ENCODE measurements around the gene ZBTB32.
A peak's percentile ranks its signal among the peaks of the same experiment; 100 is the strongest.

Gene ZBTB32

DNA sequence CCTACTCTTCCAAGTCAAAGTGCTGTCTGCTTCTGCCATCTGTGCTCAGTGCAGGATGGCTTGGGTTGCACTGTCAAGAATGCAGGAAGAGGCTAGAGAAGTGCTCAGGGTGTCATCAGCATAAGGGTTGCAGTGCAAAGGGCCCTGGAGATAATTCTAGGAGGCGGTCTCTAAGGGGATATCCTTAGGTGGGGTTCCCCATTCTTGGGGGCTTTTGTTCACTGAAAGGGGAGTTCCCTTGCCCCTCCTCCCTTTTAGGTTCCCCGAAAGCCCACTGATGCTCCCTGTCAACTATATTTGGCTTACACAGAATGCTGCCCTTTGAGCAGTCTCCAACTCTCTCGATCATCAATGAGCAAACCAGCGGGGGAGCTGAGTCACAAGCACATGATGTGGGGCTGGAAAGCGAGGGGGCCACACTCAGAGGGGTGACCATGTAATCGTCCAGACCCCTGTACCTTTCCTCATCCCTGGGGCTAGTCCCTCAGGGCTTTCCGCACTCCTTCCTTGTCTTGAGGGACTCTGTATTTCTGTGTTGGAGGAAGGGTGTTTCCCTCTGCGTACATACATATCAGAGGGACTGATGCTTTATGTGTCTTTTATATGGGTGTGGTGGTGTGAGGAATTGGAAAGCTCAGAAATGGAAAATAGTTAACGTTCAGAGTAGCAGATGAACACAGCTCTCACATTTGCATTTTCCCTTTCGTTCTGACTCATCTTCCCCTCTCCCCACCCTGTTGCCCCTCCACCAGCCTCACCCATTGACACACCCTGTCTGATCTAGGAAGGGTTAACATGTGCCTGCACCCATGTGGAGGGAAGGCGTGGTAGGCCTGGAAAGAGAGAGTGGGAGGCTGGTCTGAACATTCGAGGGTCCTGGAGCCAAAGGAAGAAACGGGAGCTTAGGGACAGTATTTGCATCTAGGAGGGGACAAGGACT, 6.7 kb downstream of the ZBTB32 start:
- H3K27ac Mint-ChIP-seq = peak overlapping the region; percentile 97
- DNase-seq = peak; percentile 60
- H3K4me3 Mint-ChIP-seq = peak overlapping the region; percentile 11
- peaks cover 11% of the 10 kb centered on the region for H3K36me3 Mint-ChIP-seq
- no peaks in the 10 kb centered on the region for H3K27me3 Mint-ChIP-seq
- peaks cover 66% of the 10 kb centered on the region for H3K4me1 Mint-ChIP-seq
- CTCF ChIA-PET = interaction anchor here (1.3 to 6.7 kb wide), 3 partner anchors 13 to 67 kb away, joined by 4 to 236 read pairs (median 5); partner anchors contain the start of gene LIN37
- H3K9me3 Mint-ChIP-seq = no peaks in the 10 kb centered on the region

DNA sequence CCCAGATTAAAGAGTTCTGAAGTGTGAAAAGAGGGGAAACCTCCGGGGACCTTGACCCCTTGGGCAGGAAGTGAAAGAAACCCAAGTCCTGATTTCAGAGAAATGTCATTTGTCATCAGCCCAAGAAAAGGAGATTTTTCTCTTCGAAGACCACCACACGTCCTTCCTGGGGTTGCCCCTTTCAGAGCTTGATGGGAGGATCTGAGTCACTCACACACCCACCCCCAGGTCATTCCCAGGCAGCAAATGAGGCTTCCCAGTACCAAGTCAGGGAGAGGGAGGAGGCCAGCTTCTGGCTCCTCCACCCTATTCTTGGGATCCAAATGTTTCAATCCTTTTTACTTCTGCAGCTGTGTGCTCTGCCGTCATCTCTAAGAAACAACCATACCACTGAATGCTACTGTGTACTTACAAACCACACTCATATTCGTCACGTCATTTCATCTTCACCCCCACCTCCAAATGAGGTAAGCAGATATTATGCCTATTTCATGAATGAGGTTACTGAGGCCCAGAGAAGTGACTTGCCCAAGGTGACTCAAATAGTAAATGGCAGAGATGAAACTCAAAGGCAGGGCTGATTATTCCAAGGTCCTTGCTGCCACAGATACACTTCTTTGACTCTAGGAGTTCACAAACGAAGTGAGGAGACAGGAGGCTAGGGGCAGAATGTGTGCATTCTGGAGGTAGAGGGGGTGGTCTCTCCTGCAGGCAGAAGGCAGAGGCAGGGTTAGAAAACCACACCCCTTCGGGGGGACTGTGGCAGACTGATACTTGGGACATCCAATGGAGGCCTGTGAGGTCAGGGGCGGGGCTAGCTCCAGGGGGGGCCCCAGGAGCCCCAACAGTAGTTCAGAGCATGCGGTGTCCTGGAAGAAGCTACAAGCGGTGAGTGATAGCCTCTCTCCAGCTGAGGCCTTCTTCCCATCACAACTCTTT, 8.5 kb downstream of the ZBTB32 start:
- DNase-seq = peak; percentile 65
- Mint-ChIP-seq H3K27ac (peak overlapping the region; percentile 97), H3K36me3 (peaks cover 14% of the 10 kb centered on the region), H3K4me1 (peaks cover 71% of the 10 kb centered on the region), H3K9me3 (no peaks in the 10 kb centered on the region), H3K4me3 (peak overlapping the region; percentile 83), H3K27me3 (no peaks in the 10 kb centered on the region)
- CTCF ChIA-PET = interaction anchor here (1.3 to 6.7 kb wide), 4 partner anchors 7 to 35 kb away, joined by 4 to 236 read pairs (median 6); partner anchors contain the start of gene LIN37

DNA sequence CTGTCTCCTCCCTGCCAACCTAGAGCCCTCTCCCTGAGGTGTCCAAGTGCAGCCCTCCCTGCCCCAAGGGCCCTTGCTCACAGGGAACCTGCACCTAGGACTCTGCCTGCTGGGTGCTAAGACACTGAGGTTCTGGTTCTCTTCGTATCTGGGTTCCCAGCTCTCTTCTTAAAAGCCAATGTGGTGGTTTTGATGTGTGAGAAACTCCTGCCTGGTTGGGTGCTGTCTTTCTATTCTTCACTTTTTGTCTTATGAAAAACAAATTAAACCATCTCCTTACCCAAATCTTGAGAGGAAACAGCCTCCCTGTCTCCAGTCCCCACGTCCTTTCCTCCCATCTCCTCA, 9.1 kb downstream of the ZBTB32 start:
- peak overlapping the region; percentile 97 for H3K27ac Mint-ChIP-seq
- H3K9me3 Mint-ChIP-seq = no peaks in the 10 kb centered on the region
- H3K4me1 Mint-ChIP-seq = peaks cover 69% of the 10 kb centered on the region
- peak overlapping the region; percentile 83 for H3K4me3 Mint-ChIP-seq
- H3K36me3 Mint-ChIP-seq = peaks cover 14% of the 10 kb centered on the region
- CTCF ChIA-PET = interaction anchor here (1.3 to 6.7 kb wide), 3 partner anchors 8 to 24 kb away, joined by 4 to 236 read pairs (median 6); no protein-coding TSS in a partner anchor
- no peaks in the 10 kb centered on the region for H3K27me3 Mint-ChIP-seq
- no peak for DNase-seq

DNA sequence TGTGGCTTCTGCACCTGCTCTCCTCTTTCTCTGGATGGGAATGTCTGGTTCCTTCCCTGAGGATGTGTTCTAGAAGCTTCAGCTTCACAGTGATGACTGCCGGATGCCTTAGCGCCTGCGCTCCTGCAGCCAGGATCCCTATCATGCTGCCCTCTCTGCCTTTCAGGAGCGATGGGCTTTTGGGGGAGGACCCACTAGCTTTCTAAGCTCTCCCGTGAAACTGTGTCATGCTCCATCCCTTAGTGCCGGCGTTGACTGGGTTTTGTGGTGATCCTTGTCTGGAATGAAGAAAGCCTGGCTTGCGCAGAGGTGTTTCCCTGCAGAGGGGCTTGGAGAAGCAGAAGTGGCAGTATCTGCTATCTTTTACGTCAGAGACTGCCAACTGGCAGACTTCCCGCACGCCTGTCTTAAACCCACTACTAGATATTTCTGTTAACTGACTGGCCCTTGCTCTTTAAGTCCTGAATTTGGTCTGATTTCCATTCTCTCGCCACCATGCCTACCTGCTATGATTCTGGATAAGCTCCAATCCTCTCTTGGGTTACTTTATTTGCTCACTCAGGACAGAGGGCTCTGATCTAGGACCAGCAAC, 9.6 kb downstream of the ZBTB32 start:
- Mint-ChIP-seq H3K4me3 (peak overlapping the region; percentile 83), H3K36me3 (peaks cover 14% of the 10 kb centered on the region), H3K4me1 (peaks cover 70% of the 10 kb centered on the region), H3K9me3 (no peaks in the 10 kb centered on the region), H3K27me3 (no peaks in the 10 kb centered on the region), H3K27ac (peak overlapping the region; percentile 97)
- CTCF ChIA-PET = interaction anchor here (1.3 to 6.7 kb wide), 3 partner anchors 9 to 23 kb away, joined by 4 to 236 read pairs (median 6); no protein-coding TSS in a partner anchor
- DNase-seq = no peak

DNA sequence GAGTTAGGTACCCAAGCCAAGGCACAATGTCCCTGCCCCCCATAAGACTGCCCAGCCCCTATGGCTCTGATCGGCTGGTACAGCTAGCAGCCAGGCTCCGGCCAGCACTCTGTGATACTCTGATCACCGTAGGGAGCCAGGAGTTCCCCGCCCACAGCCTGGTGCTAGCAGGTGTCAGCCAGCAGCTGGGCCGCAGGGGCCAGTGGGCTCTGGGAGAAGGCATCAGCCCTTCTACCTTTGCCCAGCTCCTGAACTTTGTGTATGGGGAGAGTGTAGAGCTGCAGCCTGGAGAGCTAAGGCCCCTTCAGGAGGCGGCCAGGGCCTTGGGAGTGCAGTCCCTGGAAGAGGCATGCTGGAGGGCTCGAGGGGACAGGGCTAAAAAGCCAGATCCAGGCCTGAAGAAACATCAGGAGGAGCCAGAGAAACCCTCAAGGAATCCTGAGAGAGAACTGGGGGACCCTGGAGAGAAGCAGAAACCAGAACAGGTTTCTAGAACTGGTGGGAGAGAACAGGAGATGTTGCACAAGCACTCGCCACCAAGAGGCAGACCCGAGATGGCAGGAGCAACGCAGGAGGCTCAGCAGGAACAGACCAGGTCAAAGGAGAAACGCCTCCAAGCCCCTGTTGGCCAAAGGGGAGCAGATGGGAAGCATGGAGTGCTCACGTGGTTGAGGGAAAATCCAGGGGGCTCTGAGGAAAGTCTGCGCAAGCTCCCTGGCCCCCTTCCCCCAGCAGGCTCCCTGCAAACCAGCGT, 10.4 kb downstream of the ZBTB32 start:
- CTCF ChIA-PET = interaction anchor here (0.6 to 6.7 kb wide), 3 partner anchors 17 to 166 kb away, joined by 3 to 236 read pairs (median 3); no protein-coding TSS in a partner anchor
- Mint-ChIP-seq H3K9me3 (no peaks in the 10 kb centered on the region), H3K4me1 (peaks cover 75% of the 10 kb centered on the region), H3K27me3 (no peaks in the 10 kb centered on the region), H3K36me3 (peaks cover 14% of the 10 kb centered on the region), H3K27ac (peak overlapping the region; percentile 97), H3K4me3 (peak overlapping the region; percentile 83)
- DNase-seq = peak; percentile 52

DNA sequence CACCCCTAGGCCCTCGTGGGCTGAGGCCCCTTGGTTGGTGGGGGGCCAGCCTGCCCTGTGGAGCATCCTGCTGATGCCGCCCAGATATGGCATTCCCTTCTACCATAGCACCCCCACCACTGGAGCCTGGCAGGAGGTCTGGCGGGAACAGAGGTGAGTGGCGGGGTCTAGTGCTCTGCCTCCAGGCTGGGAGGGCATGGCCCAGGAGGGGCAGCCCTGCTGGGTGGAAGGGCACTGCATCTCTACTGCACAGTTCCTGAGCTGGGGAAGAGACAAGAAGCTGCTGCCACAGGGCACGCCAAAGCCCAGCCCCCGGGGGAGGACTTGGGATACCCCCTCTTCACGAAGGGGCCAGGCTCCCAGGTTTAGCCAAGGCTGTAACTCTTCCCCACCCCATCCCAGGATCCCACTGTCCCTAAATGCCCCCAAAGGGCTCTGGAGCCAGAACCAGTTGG, 11.0 kb downstream of the ZBTB32 start:
- H3K36me3 Mint-ChIP-seq = peaks cover 17% of the 10 kb centered on the region
- peak overlapping the region; percentile 96 for H3K27ac Mint-ChIP-seq
- CTCF ChIA-PET = interaction anchor here (0.8 to 6.7 kb wide), 3 partner anchors 18 to 216 kb away, joined by 3 to 236 read pairs (median 3); no protein-coding TSS in a partner anchor
- H3K27me3 Mint-ChIP-seq = no peaks in the 10 kb centered on the region
- H3K4me3 Mint-ChIP-seq = peak overlapping the region; percentile 85
- no peak for DNase-seq
- H3K4me1 Mint-ChIP-seq = peaks cover 74% of the 10 kb centered on the region
- no peaks in the 10 kb centered on the region for H3K9me3 Mint-ChIP-seq

DNA sequence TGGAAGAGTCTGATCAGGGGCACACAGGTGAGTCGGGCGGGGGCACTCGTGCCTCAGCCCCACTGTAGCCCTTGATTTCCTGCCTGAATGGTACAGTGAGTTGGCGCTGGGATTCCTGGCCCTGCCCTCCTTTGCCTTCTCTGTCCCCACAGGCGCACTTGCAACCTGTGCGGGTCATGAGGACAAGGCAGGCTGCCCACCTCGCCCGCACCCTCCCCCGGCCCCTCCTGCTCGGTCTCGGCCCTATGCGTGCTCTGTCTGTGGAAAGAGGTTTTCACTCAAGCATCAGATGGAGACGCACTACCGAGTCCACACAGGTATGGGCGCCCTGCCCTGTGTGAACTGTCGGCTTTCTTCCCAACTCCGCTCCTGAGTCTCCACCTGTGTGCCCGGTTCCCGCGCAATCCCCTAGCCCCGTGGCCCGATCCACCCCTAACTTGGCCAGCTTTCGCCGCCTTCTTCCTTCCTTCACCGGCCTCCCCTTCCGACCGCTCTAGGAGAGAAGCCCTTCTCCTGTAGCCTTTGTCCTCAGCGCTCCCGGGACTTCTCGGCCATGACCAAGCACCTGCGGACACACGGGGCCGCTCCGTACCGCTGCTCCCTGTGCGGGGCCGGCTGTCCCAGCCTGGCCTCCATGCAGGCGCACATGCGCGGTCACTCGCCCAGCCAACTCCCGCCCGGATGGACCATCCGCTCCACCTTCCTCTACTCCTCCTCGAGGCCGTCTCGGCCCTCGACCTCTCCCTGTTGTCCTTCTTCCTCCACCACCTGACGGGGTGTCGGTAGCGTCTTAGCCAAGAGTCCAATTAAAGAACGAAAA, 11.8 kb downstream of the ZBTB32 start:
- peak overlapping the region; percentile 96 for H3K27ac Mint-ChIP-seq
- CTCF ChIA-PET = interaction anchor here (0.8 to 6.7 kb wide), 3 partner anchors 18 to 215 kb away, joined by 3 to 236 read pairs (median 3); no protein-coding TSS in a partner anchor
- H3K4me1 Mint-ChIP-seq = peaks cover 66% of the 10 kb centered on the region
- H3K4me3 Mint-ChIP-seq = peak overlapping the region; percentile 85
- DNase-seq = peak; percentile 46
- H3K9me3 Mint-ChIP-seq = no peaks in the 10 kb centered on the region
- peaks cover 17% of the 10 kb centered on the region for H3K36me3 Mint-ChIP-seq
- no peaks in the 10 kb centered on the region for H3K27me3 Mint-ChIP-seq

DNA sequence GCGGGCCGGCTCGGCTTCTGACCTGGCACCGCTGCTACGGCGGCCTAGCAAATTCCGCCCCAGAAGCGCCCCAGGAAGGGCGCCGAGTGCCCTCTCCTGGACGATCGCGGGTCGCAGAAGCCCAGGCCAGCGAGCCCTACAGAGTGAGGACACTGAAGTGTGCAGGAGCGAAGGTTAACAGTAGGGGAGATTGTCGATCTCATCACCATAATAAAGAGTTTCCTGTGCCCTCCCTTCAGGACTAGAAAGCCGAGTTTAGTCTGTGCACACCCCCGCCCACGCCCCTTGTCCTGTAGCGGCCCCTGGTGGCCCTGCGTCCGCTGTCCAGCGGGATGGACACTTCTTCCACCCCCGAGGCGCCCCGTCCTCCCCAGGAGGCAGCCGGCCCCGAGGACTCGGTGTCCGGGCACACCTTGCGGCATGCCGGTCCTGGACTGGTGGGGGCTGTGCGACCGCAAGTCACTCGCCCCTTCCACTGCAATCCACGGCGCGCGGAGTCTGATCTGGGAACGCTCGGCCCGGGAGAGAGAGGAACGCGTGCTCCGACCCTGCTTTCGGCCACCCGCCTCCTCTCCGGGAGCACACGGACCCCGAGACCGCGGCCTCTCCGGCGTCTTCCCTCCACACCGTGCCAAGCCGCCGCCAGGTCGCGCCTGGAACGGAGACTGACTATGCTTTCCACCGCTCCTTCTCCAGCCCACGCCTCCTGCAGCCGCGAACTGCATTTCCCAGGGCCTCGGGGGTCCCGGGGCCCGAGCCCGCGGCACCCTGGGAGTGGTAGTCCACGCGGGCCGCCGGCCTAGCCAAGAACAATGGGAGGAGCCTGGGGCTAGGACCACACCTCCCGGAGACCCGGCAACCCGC, 12.7 kb downstream of the ZBTB32 start:
- CTCF ChIA-PET = interaction anchor here (1.8 to 6.7 kb wide), 2 partner anchors 19 to 23 kb away, joined by 10 to 236 read pairs; no protein-coding TSS in a partner anchor
- peak; percentile 98 for DNase-seq
- Mint-ChIP-seq H3K27ac (peak overlapping the region; percentile 96), H3K4me1 (peaks cover 63% of the 10 kb centered on the region), H3K36me3 (peaks cover 22% of the 10 kb centered on the region), H3K4me3 (peak overlapping the region; percentile 85), H3K9me3 (no peaks in the 10 kb centered on the region), H3K27me3 (no peaks in the 10 kb centered on the region)

DNA sequence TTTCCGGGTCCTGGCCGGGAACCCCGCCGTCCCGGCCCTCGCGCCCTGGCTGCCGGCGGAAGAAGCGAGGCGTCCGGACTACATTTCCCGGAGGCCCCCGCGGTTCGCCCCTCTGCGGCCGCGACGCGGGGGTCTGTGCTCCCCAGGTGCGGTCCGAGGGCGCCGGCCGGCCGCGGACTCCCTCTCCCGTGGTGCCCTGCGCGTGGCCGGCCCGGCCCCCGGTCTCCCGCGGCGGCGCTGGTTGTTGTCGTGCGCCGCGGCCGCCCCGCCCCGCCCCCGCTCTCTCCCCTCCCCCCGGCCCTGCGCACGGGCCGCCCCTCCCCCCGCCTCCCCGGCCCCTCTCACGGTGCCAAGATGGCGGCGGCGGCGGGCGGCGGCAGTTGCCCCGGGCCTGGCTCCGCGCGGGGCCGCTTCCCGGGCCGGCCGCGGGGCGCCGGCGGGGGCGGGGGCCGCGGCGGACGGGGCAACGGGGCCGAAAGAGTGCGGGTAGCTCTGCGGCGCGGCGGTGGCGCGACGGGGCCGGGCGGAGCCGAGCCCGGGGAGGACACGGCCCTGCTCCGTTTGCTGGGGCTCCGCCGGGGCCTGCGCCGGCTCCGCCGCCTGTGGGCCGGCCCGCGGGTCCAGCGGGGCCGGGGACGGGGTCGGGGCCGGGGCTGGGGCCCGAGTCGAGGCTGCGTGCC, 13.4 kb downstream of the ZBTB32 start, which contains the start of gene KMT2B:
KMT2B (plus strand) TSS at position 339 of the 680 bp plus-strand sequence; CDS start at position 355, 16 bp downstream.
- no peak for DNase-seq
- Mint-ChIP-seq H3K4me3 (peak within 1 kb of the TSS; percentile 96), H3K4me1 (peaks cover 57% of the 10 kb centered on the region), H3K27me3 (no peaks in the 10 kb centered on the region), H3K36me3 (peaks cover 30% of the 10 kb centered on the region), H3K27ac (peak within 1 kb of the TSS; percentile 96), H3K9me3 (no peaks in the 10 kb centered on the region)
- CTCF ChIA-PET = interaction anchor here (1.2 to 2.1 kb wide), 5 partner anchors 21 to 102 kb away, joined by 3 to 10 read pairs (median 5); partner anchors contain the start of genes PSENEN and U2AF1L4

DNA sequence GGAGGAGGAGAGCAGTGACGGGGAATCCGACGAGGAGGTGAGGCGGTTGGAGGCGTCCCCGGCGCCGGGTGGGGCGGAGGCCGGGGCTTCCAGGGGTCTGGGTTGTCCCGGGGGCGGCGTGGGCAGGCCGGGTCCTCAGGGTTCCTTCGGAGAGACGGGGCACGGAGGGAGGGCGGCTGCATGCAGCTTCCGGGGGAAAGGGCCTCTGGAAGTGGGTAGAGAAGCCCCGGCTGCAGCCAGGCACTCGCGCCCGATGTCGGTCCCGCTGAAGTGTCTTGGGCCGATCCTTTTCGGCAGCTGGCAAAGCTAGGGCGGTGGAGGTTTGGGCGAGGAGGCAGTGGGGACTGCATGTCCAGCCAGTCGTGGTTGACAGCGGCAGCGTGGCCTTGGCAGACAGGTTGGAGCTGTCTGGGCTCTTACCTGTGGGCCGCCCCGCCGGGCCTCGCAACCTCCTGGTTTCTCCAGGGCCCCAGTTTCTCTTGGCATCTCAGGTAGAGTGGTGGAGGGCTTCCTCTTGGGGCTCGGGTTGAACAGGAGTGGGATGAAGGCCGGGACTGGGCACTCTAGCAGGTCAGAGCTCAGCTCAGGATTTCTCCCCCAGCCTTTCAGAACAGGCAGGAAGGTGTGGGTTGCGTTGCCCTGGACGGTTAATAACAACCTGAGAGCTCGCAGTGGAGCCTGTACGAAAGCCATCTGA, 14.1 kb downstream of the ZBTB32 start:
- Mint-ChIP-seq H3K4me1 (peaks cover 50% of the 10 kb centered on the region), H3K27ac (peak overlapping the region; percentile 94), H3K27me3 (no peaks in the 10 kb centered on the region), H3K36me3 (peaks cover 34% of the 10 kb centered on the region), H3K9me3 (no peaks in the 10 kb centered on the region), H3K4me3 (peak overlapping the region; percentile 96)
- peak; percentile 70 for DNase-seq
- CTCF ChIA-PET = interaction anchor here (1.0 to 2.1 kb wide), 6 partner anchors 19 to 101 kb away, joined by 3 to 10 read pairs (median 6); partner anchors contain the start of genes PSENEN and U2AF1L4

All from activated naive CD4-positive, alpha-beta T cell treated with anti-CD3 and anti-CD28 coated beads, Interleukin-2, amount 10 ng/mL, durations not matched to agents 7 days and 5 days (primary cell).